DMS79 (cell line): ENCODE data around the gene SCT.

Source experiments
- DNase-seq: peaks from one replicate; lab custom pipeline; 2025; lab: John Stamatoyannopoulos, UW

Gene SCT

DNA sequence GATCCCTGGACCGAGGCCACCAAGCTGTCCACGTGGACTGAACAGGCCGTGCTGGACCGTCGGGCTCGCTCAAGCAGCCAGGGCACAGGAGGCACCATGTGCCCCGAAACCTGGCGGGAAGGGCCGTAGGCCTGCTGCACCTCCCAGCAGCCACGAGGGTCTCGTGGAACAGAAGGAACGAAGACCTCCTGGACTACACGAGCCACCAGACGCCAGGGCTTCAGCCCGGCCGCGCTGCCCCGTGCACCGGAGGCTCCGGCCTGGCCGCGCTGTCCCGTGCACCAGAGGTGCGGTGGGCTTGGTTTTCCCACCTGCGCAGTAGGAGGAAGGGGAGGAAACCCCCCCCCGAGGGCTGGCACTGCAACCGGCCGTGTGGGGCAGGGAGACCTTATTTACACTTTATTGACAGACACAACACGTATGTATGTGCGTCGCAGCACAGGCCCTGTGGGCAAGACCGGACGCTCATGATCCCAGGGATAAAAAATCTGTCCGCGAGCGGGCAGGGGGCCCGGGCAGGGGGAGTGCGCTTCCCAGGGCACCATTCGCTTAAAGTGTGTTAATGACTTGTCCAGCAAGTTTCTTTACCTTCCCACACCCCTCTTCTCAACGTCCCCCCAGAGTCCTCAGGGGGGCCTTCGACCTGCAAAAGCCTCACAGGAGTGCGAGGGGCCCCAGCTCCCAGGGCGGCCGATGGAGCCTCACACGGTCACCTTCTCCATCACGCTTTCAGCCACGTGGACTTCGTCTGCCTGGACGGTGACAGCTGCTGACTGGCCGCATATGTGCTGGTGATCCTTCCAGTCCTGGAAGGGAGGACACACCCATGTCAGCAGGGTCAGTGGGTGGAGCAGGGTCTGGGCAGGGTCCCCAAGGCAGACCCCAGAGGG is 17.1 kb upstream of the SCT start:
- no peak for DNase-seq

DNA sequence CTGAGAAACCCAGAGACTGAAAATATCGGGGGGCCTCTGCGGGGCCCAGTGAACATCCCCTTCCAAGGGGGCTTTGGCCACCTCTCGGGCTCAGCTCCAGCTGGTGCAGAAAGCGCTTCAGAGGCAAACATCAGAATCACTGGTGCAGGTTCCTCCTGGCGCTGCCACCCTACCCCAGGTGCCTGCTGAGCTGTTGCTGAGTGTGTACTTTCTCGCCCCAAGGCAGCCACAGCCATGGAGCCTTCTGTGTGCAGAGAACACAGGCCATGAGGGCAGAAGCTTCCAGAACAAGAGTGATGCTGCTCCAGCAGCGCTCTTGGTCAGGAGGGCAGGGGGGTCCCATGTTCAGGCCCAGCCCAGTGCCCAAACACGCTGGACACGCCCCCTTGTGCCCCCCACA is 16.4 kb upstream of the SCT start:
- DNase-seq, result no peak

- DNase-seq, result no peak
Observed at GRCh38 chr11:641806-642370, 14.9 kb upstream of the SCT start.

DNA sequence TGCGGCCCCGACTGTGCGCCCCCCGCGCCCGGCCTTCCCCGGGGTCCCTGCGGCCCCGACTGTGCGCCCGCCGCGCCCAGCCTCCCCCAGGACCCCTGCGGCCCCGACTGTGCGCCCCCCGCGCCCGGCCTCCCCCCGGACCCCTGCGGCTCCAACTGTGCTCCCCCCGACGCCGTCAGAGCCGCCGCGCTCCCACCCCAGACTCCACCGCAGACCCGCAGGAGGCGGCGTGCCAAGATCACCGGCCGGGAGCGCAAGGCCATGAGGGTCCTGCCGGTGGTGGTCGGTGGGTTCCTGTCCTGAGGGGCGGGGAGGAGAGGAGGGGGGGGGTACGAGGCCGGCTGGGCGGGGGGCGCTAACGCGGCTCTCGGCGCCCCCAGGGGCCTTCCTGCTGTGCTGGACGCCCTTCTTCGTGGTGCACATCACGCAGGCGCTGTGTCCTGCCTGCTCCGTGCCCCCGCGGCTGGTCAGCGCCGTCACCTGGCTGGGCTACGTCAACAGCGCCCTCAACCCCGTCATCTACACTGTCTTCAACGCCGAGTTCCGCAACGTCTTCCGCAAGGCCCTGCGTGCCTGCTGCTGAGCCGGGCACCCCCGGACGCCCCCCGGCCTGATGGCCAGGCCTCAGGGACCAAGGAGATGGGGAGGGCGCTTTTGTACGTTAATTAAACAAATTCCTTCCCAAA is 13.2 kb upstream of the SCT start:
- no peak for DNase-seq

GRCh38 chr11:639332-639955 is 12.5 kb upstream of the SCT start:
- no peak for DNase-seq

DNA sequence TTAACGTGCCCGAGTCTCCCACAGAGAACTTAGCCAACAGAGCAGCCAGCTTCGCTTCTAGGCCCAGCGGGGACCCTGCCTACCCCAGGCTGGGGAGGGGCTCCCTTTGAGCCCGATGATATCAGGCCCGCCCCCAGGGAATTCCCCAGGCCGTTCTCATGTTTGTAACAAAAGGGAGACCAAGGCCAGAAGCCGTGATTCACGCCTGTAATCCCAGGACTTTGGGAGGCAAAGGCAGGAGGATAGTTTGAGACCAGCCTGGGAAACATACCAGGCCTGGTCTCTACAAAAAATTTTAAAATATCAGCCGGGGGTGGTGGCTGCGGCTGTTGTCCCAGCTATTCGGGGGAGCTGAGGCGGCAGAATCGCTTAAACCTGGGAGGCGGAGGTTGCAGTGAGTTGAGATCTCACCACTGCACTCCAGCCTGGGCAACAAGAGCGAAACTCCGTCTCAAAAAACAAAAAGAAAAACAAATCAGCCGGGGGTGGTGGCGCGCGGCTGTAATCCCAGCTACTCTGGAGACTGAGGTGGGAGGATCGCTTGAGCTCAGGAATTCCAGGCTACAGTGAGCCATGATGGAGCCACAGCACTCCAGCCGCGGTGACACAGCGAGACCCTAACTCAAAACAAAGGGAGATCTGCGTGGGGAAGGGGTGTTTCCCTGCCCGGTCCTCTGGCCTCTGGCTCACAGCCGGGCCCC is 11.8 kb upstream of the SCT start:
- DNase-seq, result no peak

DNA sequence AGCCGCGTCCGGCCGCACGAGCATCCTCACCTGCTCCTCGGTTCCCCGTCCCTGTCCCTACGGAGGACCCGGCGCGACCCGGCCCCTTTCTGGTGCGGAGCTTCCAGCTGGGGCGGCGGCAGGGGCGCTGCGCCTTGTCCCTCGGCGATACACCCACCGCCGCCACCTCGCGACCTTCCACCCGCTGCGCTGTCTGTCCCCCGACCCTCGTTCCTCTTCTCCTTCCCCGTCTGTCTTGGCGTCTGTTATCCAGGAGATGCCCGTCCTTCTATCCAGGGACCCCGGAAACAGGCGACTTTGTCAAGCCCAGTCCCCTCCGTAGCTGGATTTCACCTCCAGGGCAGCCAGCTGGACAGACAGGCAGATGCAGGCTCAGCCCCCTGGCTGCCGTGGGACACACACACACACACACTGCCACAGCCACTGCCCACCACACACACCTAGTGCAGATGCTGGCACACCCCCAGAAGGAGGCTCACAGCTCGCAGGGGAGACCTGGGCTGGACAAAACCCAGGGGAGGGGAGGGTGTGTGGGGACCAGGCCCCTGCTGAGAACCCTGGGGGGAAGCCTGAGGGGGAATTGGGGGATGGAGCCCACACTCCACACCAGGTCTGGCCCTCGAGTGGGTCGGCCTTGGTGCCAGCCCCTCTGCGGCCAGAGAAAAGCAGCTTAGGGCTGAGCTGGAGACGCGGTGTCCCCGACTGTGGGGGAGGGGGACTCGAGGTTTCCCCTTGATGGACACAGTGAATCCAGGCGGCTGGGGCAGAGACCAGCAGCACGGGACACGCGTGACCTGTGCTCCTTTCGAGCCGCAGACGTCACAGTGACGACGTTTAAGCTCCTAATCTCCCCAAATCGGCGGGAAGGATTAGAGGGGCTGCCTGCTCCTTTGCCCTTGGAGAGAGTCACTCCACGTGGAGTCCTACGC is 10.9 kb upstream of the SCT start:
- DNase-seq, result no peak

DNA sequence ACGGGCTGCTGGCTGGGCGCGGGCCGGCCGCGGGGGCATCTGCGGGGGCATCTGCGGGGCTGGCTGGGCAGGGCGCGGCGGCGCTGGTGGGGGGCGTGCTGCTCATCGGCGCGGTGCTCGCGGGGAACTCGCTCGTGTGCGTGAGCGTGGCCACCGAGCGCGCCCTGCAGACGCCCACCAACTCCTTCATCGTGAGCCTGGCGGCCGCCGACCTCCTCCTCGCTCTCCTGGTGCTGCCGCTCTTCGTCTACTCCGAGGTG is 10.3 kb upstream of the SCT start:
- no peak for DNase-seq

- DNase-seq, result no peak
Observed at GRCh38 chr11:636511-637332, 9.7 kb upstream of the SCT start, which contains the start of gene DRD4. Gene DRD4, plus strand, starts transcription at chr11:637269. Its CDS starts 36 bp downstream, at chr11:637305.

GRCh38 chr11:635945-636510 is 9.0 kb upstream of the SCT start:
- DNase-seq, result no peak

- no peak for DNase-seq
Observed at GRCh38 chr11:630871-631270, 3.9 kb upstream of the SCT start.

- no peak for DNase-seq
Observed at GRCh38 chr11:629237-629583, 2.2 kb upstream of the SCT start.

DNA sequence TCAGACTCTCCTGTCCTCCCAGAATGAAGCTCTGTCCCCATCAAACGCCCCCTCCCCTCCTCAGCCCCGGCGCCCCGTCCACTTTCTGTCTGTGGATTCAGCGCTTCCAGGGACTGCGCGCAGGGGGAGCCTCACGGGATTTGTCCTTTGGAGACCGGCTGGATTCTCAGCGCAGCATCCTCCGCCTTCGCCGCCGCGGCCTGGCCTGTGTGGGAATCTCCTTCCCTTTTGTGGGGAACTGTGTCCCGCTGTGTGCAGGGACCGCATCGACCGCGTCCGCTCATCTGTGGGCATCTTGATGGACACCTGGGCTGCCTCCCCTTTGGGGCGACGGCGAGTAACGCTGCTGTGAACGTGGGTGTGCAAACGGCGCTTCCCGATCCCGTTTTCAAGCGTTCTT is 1.1 kb upstream of the SCT start:
- no peak for DNase-seq

DNA sequence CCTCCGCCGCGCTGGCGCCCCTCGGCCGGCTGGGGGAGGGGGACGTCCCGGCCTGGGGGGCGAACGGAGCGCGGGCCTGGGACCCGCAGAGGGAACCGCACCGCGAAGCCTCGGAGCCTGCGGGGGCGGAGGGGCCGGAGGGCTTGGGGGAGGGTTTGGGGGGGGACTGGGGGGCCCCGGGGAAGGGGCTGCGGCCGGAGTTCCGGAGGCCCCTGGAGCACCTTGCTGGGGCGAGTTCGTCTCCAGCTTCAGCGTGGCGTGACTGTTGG is 261 bp upstream of the SCT start:
- no peak for DNase-seq

DNA sequence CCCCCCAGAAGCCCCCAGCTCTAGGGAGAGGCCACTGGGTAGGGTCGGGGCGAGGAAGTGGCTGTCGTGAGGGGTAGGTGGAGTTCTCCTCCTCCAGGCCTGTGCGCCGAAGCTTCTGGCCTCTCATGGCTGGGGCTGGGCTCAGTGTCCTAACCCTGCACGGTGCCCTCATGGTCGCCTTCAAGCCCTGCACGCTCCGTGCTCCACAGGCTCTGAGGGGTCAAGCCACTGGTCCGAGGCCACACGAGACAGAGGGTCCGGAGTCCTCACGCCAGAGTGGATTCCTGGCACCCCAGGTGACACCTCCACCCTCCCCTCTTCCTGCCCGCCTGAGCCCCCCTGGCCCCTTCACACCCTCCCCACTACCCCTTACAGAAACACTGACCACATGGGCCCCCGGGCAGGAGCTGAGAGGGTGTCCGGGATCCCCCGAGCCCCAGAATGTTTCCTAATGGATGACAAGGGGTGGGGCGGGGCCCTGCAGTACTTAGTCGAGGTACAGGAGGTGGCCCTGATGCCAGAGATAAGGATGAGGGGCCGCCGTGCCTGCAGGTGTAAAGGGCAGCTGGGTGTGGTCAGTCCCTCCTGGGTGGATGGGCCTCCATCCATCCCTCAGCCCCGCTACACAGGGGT is 1.2 kb downstream of the SCT start:
- no peak for DNase-seq

GRCh38 chr11:624705-625635 is 2.0 kb downstream of the SCT start, which contains the start of gene CDHR5:
Gene CDHR5, minus strand, starts transcription at chr11:624955. Its CDS starts 53 bp downstream, at chr11:624902.
- DNase-seq, result no peak

- DNase-seq, result no peak
Observed at GRCh38 chr11:623999-624704, 2.8 kb downstream of the SCT start.

- DNase-seq, result no peak
Observed at GRCh38 chr11:623349-623869, 3.6 kb downstream of the SCT start.
